K562 (cell line): ENCODE data around the gene WDCP. TPM values are rescaled to one million over a fixed set of nuclear protein-coding genes. Genes with fewer than 3 reads are reported as not detected.

Experiments
- ATF1 ChIP-seq, 2 experiments: fragments of 450-650 bp in 1 of 2; IDR thresholded peaks; 2 replicates each; pipeline ENCODE4 v1.6.1; 2016; ENCODE audit warnings: missing compliant biosample characterization in 1 of 2, missing genetic modification characterization in 1 of 2
- BMI1 ChIP-seq: fragments of 150-350 bp; IDR thresholded peaks from 2 replicates; pipeline ENCODE4 v1.6.1; 2014; ENCODE audit warnings: low read length
- CEBPG ChIP-seq, 3 experiments: fragments of 200-800 bp in 1 of 3; sonication (Bioruptor generic) in 1 of 3; sonication (generic) in 1 of 3; formaldehyde crosslinking in 1 of 3; IDR thresholded peaks in 2 of 3; conservative IDR thresholded peaks in 1 of 3; 2 replicates each; pipeline versions ENCODE4 v1.6.1 to v1.8.0; 2016 to 2022; ENCODE audit warnings: missing compliant biosample characterization in 2 of 3, missing genetic modification characterization in 2 of 3, mild to moderate bottlenecking in 1 of 3, missing genetic modification reagents in 1 of 3
- CREM ChIP-seq: IDR thresholded peaks from 2 replicates; pipeline ENCODE4 v1.6.1; 2014; ENCODE audit warnings: antibody characterized with exemption, low read depth
- CXXC5 ChIP-seq: fragments of 250-450 bp; sonication (Bioruptor Pico); IDR thresholded peaks from 2 replicates; pipeline ENCODE4 v1.8.0; 2022; ENCODE audit warnings: inconsistent platforms, mild to moderate bottlenecking, moderate library complexity
- DDX20 ChIP-seq: fragments of 450-650 bp; IDR thresholded peaks from 2 replicates; pipeline ENCODE4 v1.6.1; 2016; ENCODE audit warnings: missing genetic modification characterization, low read depth, mild to moderate bottlenecking, missing compliant biosample characterization, moderate library complexity
- FOXO4 ChIP-seq: fragments of 450-650 bp; formaldehyde crosslinking; IDR thresholded peaks from 2 replicates; pipeline ENCODE4 v1.4.0; 2020; ENCODE audit warnings: mild to moderate bottlenecking, moderate library complexity
- FOXP4 ChIP-seq: sonication (generic); formaldehyde crosslinking; IDR thresholded peaks from 2 replicates; pipeline ENCODE4 v1.8.0; 2022; ENCODE audit warnings: mild to moderate bottlenecking, missing genetic modification reagents, borderline replicate concordance
- SAFB2 ChIP-seq: fragments of 200-400 bp; formaldehyde crosslinking; IDR thresholded peaks from 2 replicates; pipeline ENCODE4 v1.6.1; 2018; ENCODE audit warnings: borderline replicate concordance, low read length, low read depth, moderate library complexity; ENCODE audit not compliant: severe bottlenecking
- SLC30A9 ChIP-seq: fragments of 250-450 bp; sonication (Bioruptor Pico); IDR thresholded peaks from 2 replicates; pipeline ENCODE4 v1.8.0; 2022; ENCODE audit warnings: mild to moderate bottlenecking, moderate library complexity
- SPI1 ChIP-seq: IDR thresholded peaks from 2 replicates; pipeline ENCODE4 v1.6.1; 2011; ENCODE audit warnings: low read depth, low read length, control low read depth, borderline replicate concordance
- TAF7 ChIP-seq: fragments of 450-650 bp; IDR thresholded peaks from 2 replicates; pipeline ENCODE4 v1.6.1; 2016; ENCODE audit warnings: missing genetic modification characterization, missing compliant biosample characterization
- TEAD1 ChIP-seq, 2 experiments: fragments of 450-650 bp in 1 of 2; sonication (generic) in 1 of 2; formaldehyde crosslinking; IDR thresholded peaks; 2 replicates each; pipeline versions ENCODE4 v1.4.0 to v1.8.0; 2020 to 2022; ENCODE audit warnings: mild to moderate bottlenecking in 2 of 2, missing genetic modification reagents in 1 of 2
- USF1 ChIP-seq: sonication (generic); formaldehyde crosslinking; IDR thresholded peaks from 2 replicates; pipeline ENCODE4 v1.9.0; 2022; ENCODE audit warnings: mild to moderate bottlenecking, missing genetic modification reagents
- ZNF584 ChIP-seq: fragments of 200-800 bp; sonication (Bioruptor generic); IDR thresholded peaks from 2 replicates; pipeline ENCODE4 v1.6.1; 2016; ENCODE audit warnings: low read depth, mild to moderate bottlenecking, missing genetic modification characterization, missing compliant biosample characterization
- polyA plus RNA-seq, 8 experiments: library from polyadenylated mRNA; depleted of rRNA in 4 of 8; stranded (reverse) in 5 of 8; unstranded in 3 of 8; fragments of >200 nt; fragmentation: Nextera tagmentation in 2 of 8; fragmentation: Illumina TruSeq in 1 of 8; extraction: Ambion mirVana in 2 of 8; extraction: Trizol in 1 of 8; gene quantifications; 2 replicates each; pipeline versions ENCODE4 v1.2.1 to v1.2.3, GENCODE V29; 2011 to 2014; ENCODE audit warnings: inconsistent platforms in 1 of 8, missing spikeins in 1 of 8
- total RNA-seq, 7 experiments: library from RNA; depleted of rRNA in 6 of 7; stranded (reverse); fragments of >200 nt in 6 of 7; fragmentation: Illumina TruSeq in 2 of 7; extraction: Trizol in 2 of 7; gene quantifications; 2 replicates each; pipeline versions ENCODE4 v1.2.1 to v1.2.3, GENCODE V29; 2011 to 2021; ENCODE audit warnings: low replicate concordance in 1 of 7

WDCP gene
- total and polyA plus RNA-seq, 9 of the 15 experiments (the other 6 are each of a cell fraction or from before 2014, with no cell fraction given) = 10.1 to 41.4 (median 21.8) TPM

GRCh38 chr2:24011250-24012104 lies 35.7 kb downstream of the WDCP start (continued):
- no peak for TF ChIP-seq TAF7 (tag)
- no peak for TF ChIP-seq FOXO4 (CRISPR knock-in tag)
- TF ChIP-seq BMI1 = no peak
- no peak for TF ChIP-seq SAFB2
- TF ChIP-seq ATF1 (CRISPR knock-in tag; IDR thresholded peaks at IDR 0.05) = no peak
- TF ChIP-seq ATF1 (tag; IDR thresholded peaks at IDR 0.05) = peak; percentile 69
- TF ChIP-seq TEAD1 (CRISPR knock-in tag; IDR thresholded peaks at IDR 0.05) = peak in 1 of 2 experiments; percentile 86; a peak in 2 of 4 replicates
- TF ChIP-seq FOXP4 (CRISPR knock-in tag) = no peak
- peak; percentile 46; the same call in 1 of the 2 replicates for TF ChIP-seq ZNF584 (CRISPR knock-in tag)
- peak; percentile 51; the same call in 1 of the 2 replicates for TF ChIP-seq SPI1
- peak; percentile 79 for TF ChIP-seq CREM
- TF ChIP-seq SLC30A9 (CRISPR knock-in tag) = no peak
- TF ChIP-seq DDX20 (tag) = peak; percentile 33; the same call in 1 of the 2 replicates
- TF ChIP-seq CEBPG (CRISPR knock-in tag; IDR thresholded peaks at IDR 0.05) = peak; percentile 93
- peak in 1 of 2 experiments; percentile 85; a peak in 2 of 4 replicates for TF ChIP-seq CEBPG (tag; conservative IDR thresholded peaks at IDR 0.05 in 1 of 2, IDR thresholded peaks at IDR 0.05 in 1 of 2)
- peak; percentile 69; the same call in 1 of the 2 replicates for TF ChIP-seq CXXC5
- no peak for TF ChIP-seq USF1 (CRISPR knock-in tag)
